Stimulated activated CD8-positive, alpha-beta memory T cell treated with anti-CD3 and anti-CD28 coated beads, Interleukin-2, amount 100 ng/mL, for 48 hours (primary cell): ENCODE data around the gene SDE2.
"Not testable (repeated sequence)": the region's sequence is repeated elsewhere in the genome, so short reads cannot be mapped to it uniquely, and the experiment has no call there.

Experiments
- DNase-seq, 2 donors: peaks; one replicate each; pipeline ENCODE4 v3.0.0-alpha.2; 2020; ENCODE audit warnings: low read depth in 2 of 2

Gene SDE2

DNA sequence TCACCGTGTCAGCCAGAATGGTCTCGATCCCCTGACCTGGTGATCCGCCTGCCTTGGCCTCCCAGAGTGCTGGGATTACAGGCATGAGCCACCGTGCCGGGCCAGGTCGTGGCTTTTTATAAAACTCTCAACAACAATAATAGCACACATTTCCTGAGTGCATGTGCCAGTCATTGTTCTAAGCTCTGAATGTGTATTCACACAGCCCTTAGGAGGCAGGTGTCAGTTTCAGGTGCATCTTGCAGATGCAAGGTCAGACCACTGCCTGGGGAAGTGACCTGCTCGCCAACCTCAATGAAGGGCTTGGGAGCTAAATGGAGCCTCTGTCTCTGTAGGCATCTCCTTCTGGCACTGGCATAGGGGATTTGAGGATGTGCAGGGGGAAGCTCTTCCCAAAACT lies 56.6 kb downstream of the SDE2 start:
- DNase-seq = no peak

GRCh38 chr1:225941942-225942222 lies 57.3 kb downstream of the SDE2 start:
- DNase-seq = no peak

GRCh38 chr1:225941187-225941941 lies 57.8 kb downstream of the SDE2 start, which contains the start of gene LEFTY2:
TSS of gene LEFTY2 (minus strand) at chr1:225941220. CDS start at chr1:225941140, 80 bp downstream.
- no peak for DNase-seq

DNA sequence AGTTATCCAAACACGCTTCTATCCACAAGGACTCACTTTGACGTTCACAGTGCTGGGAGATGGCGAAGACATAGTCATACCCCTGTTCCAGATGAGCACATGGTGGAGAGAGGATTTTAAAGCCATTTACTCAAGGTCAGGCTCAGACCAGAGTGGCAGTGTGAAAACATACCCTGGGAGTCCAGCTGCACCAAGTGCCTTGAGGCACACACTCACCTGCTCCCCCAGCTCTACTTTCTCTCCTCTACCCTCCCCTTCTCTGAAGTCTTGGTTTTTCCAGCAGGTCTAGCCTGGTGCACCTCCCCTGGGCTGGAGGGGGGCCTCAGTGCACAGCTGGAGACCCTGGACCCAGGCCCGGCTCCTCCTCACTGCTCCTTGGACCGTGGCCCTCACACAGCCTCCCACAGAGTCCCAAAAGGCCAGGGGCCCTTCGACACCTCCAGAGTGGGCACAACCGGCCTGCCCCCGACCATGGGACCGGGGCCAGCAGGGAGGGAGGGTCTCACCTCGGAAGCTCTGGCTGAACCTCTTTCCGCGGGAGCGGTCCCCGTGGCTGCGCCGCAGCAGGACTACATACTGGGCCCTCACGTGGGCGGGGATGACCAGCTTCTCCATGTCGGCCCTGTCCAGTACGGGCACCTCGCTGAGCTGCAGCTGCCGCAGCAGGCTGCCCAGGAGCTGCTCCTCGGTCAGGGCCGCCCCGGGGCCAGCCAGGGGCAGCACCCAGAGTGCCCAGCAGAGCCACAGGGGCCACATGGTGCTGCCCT lies 58.6 kb downstream of the SDE2 start:
- DNase-seq = no peak

DNA sequence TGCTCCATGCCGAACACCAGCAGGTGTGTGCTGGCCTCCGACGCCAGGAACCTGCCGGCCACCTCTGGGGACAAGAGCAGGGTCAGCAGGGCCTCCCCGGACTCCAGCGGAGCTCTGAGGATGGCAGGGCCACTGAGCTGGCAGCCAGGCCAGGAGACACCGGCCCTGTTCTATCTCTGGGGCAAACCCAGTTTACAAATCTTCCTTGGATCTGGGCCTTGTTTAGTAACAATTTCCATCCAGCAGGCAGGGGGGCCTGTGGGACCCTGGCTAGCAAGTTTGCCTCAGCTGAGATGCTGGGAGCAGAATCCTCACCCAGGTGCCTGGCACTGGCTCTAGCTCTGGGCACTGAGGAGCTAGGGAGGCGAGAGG lies 59.2 kb downstream of the SDE2 start:
- DNase-seq = not testable (repeated sequence)

GRCh38 chr1:225939097-225939938 lies 59.8 kb downstream of the SDE2 start:
- not testable (repeated sequence) for DNase-seq

- DNase-seq = no peak
Measured at GRCh38 chr1:225937048-225937968, 61.8 kb downstream of the SDE2 start.

GRCh38 chr1:225936523-225936922 lies 62.6 kb downstream of the SDE2 start:
- no peak for DNase-seq

DNA sequence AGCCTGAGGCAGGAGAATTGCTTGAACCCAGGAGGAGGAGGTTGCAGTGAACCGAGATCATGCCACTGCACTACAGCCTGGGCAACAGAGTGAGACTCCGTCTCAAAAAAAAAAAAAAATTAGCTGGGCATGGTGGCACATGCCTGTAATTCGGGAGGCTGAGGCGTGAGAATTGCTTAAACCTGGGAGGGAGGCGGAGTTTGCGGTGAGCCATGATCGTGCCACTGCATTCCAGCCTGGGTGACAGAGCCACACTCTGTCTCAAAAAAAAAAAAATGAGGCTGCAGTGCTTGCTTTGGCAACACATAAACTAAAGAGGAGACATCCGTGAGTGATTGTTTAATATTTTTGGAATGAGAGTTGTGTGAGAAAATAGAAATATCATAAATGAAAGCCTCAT lies 63.1 kb downstream of the SDE2 start:
- DNase-seq = not testable (repeated sequence)

DNA sequence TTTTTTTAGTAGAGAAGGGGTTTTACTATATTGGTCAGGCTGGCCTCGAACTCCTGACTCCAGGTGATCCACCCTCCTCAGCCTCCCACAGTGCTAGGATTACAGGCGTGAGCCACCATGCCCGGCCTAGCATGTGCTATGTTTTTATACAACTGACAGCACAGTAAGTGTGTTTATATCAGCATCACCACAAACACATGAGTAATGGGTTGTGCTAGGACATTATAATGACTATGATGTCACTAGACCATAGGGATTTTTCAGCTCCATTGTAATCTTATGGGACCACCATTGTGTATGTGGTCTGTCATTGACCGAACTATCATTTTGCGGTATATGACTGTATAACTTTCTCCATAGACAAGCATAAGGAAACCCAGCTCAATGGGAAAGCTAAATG lies 64.4 kb downstream of the SDE2 start:
- no peak for DNase-seq

DNA sequence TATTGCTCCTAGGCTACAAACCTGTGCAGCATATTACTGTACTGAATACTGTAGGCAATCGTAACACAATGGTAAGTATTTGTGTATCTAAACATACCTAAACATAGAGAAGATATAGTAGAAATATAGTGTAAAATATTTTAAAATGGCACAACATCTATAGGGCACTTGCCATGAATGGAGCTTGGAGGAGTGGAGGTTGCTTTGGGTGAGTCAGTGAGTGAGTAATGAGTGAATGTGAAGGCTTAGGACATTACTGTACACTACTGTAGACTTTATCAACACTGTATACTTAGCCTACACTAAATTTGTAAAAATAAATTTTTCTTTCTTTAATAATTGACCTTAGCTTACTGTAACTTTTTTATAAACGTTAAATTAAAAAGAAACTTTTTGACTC lies 66.1 kb downstream of the SDE2 start:
- no peak for DNase-seq
